HG03103 (cell line): ENCODE results near the gene TET1.
A peak's percentile ranks its signal among the peaks of the same experiment; 100 is the strongest.
"Not testable (repeated sequence)": the region's sequence is repeated elsewhere in the genome, so short reads cannot be mapped to it uniquely, and the experiment has no call there.

Experiments
- ATAC-seq: cut with Tn5 transposase; IDR thresholded peaks from one replicate; pipeline ENCODE4 v1.9.1; 2021; ENCODE audit warnings: low read depth; ENCODE audit not compliant: unreplicated experiment

The TET1 gene

DNA sequence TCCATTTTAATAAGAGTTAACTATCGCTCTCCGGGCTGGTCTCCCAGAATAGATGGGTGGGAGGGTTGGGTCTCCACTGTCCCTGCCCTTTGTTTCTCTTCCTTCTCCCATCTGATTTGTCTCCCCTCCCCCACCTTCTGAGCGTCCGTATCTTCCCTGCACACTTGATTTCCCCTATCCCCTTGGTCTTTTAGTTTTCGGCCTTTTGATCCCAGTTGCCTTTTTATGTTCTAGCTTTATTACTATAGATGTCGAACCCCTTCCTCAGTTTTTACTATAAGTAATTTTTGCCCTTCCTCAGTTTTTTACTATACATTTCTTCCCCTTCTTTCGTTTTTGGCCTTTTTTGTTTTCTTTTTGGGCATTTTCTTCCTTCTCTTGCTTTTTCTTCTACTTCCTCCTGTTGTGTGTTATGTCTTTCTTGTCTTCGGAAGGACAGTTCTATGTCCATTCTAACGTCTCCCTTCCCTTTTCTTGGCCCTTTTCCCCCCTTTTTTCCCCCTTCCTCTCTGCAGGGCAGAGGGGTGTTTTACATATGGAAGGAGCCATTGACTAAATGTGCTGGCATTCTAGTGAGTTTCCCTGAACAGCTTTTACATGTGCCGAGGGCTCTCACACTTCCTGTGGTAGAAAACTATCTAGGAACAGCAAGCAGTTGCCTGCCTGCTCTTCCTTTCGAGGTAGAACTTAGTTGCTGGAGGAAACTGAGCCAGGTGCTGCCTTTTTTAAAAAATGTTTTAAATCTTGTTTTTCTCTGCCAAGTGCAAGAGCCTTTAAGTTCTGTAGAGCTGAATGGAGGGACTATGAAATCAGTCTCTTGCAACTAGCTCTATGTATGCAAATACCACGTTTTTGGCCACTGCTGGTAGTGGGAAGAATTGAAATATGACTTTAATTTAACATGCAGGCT lies 2.8 kb downstream of the TET1 start:
- no peak for ATAC-seq

DNA sequence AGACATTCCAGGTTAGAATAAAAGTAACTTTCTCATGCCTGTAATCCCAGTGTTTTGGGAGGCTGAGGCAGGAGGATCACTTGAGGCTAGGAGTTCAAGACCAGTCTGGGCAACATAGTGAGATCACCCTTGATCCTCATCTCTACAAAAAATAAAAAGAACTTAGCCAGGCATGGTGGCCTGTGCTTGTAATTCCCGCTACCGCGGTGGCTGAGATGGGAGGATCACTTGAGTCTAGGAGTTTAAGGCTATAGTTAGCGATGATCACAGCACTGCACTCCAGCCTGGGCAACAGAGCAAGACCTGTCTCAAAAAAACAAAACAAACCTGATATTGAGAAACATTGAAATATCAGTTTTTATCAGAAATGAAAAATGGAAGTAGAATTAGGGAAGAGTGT lies 4.6 kb downstream of the TET1 start:
- ATAC-seq, result no peak

DNA sequence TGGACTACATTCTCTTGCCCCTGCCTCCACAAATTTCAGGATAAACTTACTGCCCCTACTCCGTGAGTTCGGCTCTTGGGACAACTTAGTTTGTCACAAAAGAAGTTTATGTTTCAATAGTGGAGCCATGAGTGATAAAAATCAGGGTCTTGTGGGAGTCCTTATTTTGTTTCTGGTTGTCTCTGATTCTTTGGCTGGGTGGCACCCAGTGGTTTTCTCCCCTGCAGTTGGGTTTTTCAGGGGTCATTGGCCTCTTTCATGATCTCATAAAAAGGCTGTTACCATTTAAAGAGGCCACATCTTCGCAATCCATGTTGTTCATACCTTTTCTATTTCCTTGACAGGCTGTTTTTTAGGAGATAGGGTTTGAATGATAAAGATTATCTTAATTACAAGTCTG lies 5.5 kb downstream of the TET1 start:
- ATAC-seq, result no peak

- ATAC-seq, result no peak
Measured at GRCh38 chr10:68566351-68566750, 6.2 kb downstream of the TET1 start.

DNA sequence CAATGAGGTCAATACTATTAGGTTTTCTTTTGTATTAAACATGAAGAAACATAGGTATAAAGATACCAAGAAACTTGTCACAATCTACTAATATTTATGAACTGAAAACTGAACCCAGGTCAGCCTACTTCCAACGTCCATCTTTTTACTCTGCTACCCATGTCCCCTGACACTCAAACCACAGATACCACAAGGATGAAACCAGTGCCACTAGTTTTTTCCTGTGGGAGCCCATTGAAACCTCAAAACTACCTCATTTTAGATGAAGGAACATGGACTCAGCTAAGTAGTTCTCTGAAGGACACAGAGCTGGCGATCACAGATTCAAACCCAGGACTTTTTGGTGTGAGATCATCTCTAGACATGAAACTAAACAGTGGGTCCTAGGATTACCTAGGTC lies 6.8 kb downstream of the TET1 start:
- ATAC-seq, result no peak

GRCh38 chr10:68572151-68572550 lies 12.0 kb downstream of the TET1 start:
- no peak for ATAC-seq

DNA sequence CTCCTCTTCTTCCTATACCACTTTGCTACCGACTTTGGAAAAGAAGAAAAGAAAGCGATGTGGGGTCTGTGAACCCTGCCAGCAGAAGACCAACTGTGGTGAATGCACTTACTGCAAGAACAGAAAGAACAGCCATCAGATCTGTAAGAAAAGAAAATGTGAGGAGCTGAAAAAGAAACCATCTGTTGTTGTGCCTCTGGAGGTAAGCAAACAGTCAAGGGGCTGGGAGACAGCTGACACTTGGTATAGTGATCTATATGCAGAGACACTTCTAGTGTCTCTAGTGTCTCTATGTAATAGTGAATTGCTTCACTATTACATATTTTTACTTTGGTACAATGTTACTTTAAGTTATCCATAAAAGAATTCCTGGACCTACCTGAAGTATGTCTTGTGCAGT lies 13.9 kb downstream of the TET1 start:
- no peak for ATAC-seq

- no peak for ATAC-seq
Measured at GRCh38 chr10:68576118-68576517, 16.0 kb downstream of the TET1 start.

DNA sequence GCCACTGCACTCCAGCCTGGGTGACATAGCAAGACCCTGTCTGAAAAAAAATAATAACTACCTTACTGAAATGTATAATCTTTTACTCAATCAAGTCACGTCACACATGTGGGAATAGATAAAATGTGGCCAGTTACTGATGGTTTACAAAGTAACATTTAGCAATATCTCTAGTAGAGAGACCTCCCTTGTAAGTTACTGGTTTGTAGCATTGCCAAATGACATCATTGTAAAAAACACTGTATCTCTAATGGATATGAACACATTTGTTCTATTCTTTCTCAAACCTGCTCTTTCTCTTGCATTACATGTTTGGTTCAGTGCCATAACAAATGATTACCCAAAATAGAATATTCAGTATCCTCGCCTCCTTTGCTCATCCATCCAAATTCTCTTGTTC lies 18.8 kb downstream of the TET1 start:
- ATAC-seq, result no peak

DNA sequence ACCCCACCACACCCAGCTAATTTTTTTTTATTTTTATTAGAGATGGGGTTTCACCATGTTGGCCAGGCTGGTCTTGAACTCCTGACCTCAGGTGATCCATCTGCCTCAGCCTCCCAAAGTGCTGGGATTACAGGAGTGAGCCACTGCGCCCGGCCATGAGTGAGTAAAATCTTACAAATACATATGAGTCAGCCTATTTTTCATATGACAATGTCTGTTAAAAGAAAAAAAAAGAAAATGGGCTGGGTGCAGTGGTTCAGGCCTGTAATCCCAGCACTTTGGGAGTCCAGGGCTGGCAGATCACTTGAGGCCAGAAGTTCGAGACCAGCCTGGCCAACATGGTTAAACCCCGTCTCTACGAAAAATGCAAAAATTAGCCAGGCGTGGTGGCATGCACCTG lies 24.1 kb downstream of the TET1 start:
- not testable (repeated sequence) for ATAC-seq

DNA sequence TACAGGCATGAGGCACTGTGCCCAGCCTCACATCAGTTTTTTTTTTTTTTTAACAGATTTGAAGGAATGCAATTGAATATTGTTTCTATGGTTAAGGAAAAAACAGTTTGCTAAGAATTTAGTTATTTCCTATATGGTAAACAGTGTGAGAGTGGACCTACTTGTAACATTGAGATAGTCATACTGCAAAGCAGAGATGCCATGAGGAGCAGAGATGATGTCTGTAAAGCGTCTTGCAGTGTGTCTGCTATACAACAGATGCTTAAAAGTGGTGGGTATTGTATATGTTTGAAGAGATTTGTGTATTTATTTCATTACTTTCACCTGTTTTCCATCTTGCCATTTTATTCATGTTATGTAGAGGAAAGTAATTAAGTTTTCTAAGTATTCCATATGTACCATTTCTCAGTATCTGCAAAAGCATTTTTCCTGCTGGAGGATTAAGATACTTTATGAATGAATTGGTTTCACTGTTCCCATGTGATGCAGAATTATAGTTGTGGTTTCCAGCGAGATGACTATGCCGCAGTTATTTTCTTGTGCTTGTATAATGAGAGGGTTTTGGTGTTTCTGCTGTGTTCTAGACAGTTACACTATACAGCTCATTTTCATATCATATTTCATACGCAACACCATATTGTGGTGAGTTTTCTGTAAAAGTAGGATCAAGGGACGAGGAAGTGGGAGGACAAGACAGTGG lies 26.6 kb downstream of the TET1 start:
- ATAC-seq, result no peak

DNA sequence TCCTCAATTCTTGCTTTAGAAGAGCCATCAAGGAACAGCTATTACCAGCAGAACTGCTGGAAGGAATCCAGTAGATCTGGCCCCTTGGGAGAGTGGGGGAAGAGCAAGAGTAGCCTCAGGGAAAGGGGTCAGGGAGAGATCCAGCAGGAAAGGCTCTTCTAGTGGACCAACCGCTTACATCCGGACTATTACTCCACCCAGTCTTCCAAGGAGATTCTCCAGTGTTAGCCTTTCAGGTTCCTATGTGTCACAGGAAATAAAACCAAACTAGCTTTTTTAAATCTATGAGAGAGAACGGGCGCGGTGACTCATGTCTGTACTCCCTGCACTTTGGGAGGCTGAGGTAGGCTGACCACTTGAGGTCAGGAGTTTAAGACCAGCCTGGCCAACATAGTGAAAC lies 34.3 kb downstream of the TET1 start:
- no peak for ATAC-seq

DNA sequence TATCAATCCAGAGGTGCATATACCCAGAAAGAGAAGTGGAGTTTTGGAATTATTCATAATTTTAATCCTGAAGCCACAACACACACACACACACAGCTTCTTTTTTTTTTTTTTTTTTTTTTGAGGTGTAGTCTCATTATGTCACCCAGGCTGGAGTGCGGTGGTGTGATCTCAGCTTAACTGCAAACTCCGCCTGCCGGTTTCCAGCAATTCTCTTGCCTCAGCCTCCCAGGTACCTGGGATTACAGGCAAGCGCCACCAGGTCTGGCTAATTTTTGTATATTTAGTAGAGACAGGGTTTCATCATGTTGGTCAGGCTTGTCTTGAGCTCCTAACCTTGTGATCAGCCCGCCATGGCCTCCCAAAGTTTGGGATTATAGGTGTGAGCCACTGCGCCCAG lies 35.4 kb downstream of the TET1 start:
- no peak for ATAC-seq

DNA sequence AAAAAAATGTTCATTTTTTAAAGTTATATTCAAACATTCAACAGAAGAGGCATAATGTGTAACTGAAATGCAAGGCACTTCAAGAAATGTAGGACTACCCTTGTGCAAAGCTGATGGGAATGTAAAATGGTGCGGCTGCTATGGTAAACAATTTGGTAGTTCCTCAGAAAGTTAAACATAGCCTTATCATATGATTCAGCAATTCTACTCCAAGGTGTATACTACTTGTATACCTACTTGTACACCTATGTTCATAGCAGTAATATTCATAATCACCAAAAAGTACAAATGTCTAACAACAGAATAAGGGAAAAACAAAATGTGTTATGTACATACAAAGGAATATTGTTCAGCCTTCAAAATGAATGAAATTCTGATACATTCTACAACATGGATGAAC lies 37.3 kb downstream of the TET1 start:
- no peak for ATAC-seq

- ATAC-seq, result no peak
Measured at GRCh38 chr10:68598978-68599770, 39.0 kb downstream of the TET1 start.

DNA sequence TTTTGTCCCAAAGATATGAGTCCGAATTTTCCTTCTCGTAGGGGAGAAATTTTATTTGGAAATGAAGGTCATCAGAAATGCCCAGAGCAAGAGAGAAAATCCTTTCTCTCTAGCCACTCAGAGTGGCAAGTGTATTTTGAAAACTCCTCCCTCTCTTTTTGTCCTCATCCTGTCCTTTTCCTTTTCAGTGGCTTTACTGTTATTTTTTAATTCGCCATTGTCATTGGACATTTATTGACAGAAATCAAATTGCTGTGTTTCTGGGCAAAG lies 39.6 kb downstream of the TET1 start:
- no peak for ATAC-seq

GRCh38 chr10:68600041-68600778 lies 40.1 kb downstream of the TET1 start:
- peak; percentile 85 for ATAC-seq

DNA sequence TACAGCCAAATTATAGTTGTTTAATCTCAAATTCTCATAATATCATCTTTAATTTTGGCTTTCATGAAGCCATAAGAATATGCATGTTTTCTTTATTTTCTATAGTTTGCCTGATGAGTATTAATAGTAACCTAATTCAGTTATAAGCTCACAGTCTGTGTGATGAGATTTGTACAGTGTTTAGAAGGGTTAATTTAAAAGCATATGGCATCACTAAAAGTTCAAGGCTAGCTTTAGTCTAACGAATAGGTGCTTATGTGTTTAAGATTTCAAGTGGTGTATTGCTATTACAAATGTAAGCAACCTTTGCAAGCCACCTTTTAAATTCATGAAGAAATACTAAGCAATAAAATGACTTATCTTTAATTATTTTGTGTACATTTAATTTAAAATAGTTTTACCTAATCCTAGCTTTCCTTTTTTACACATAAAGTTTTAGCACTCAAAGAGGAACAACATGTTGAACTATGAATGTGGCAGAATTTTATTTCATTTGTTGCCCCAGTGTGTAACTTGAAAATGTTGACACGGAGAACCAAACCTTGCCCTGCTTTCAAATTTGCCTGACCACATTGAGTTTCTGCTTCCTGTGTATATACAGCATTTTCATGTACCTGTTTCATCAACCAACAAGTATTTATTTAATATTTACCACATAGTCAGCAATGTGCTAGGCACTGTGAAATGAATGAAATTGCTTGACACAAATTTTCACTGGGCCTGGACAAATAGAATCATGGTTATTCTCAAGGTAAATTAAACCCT lies 41.5 kb downstream of the TET1 start:
- ATAC-seq, result no peak

DNA sequence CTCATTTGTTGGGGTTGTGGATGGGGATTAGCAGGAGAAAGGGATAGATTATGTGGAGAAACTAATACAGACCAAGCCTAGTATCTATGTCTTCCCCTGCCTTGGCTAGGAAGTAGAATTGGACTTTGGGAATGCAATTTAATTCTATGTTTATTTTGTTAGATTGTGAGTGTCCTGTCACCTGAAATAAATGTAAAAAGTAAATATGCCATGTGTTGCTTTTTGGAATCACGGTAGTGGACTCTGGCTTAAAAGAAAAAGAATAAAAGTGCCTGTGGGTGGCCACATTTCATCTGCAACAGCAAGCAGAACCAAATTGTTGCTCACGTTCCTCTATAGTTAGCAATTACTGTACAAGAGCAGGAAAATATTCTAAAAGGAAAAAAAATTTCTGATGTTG lies 42.3 kb downstream of the TET1 start:
- no peak for ATAC-seq

GRCh38 chr10:68603766-68604165 lies 43.6 kb downstream of the TET1 start:
- no peak for ATAC-seq
